ENCODE data around the gene HTRA1.

GRCh38 chr10:122494833-122495232 lies 33.5 kb downstream of the HTRA1 start:
- TF ChIP-seq CTCF (IDR thresholded peaks at IDR 0.05) (no peak), POLR2AphosphoS5 (IDR thresholded peaks at IDR 0.05) (peak in 1 of 4 donors; percentile 41)

Data from sigmoid colon (tissue), 4 donors.